ENCODE measurements around the gene FGFR4.

DNA sequence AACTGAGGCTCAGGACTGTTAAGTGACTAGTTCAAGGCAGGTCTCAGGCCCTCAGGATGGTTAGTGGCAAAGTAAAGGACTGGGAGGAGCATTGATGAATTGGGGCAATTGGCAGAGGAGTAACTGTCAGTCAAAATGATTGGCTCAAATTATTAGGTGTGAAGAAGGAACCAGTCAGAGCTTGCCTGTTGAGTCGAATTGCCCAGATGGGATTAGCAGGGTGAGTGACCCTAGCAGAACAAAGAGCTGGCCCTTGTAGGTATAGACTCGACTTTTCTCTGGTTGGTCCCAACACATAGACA lies 44.3 kb downstream of the FGFR4 start:
- no peak for TF ChIP-seq POLR2A (IDR thresholded peaks at IDR 0.05; ENCODE audit: control extremely low read depth in 1 of 2, low read depth in 2 of 2, low read length in 2 of 2)
- TF ChIP-seq RNF2 (IDR thresholded peaks at IDR 0.05; ENCODE audit: borderline replicate concordance, low read depth, low read length, missing control alignments, poor library complexity, severe bottlenecking), result no peak
- no peak for TF ChIP-seq CTCF (IDR thresholded peaks at IDR 0.05; ENCODE audit: control extremely low read depth in 1 of 3, insufficient read depth in 1 of 3, low read depth in 1 of 3, low read length in 3 of 3)
